Superior temporal gyrus (tissue), 1 donor: ENCODE measurements around the gene GPR3.
A peak's percentile ranks its signal among the peaks of the same experiment; 100 is the strongest.
"Not testable (repeated sequence)": the region's sequence is repeated elsewhere in the genome, so short reads cannot be mapped to it uniquely, and the experiment has no call there.

Source experiments
- DNase-seq: peaks from one replicate; pipeline ENCODE4 v3.0.0-alpha.2; 2016; ENCODE audit errors: extremely low spot score

The GPR3 gene

DNA sequence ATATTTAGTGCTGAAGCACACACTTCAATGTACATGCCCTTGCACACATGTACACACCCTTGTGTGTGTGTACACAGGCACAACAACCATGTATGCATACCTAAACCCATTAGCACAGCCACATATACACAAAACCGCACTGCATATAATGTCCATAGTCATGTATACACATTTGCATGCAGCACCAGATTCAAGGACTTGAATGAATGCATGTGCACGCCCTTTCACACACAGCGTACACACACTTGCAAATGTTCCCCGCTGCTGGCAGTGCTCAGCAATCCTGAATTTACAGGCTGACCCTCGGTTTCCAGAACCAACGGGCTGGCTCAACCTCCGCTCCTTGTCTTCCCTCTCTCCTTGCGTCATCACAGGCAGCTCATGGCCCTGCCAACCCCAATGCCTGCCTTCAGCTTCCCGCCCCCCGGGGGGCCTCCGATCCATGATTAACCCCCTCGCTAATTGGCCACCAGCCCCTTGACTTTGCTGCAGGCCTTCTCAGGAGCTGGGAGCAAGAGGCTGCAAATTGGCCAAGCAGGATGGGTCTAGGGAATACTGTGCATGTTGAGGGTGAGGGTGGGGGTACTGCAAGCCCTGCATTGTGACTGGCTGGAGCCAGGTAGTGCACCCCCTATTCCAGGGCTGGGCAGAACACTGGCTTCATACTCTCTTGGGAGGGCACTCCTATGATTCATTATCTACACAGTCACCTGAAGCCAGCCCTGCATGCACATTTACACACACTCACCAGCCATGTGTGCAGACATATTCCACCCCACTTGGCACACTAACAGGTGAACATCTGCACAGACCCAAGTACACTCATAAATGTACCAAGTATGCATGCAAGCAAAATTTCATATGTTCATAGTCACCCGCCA, 7.9 kb downstream of the GPR3 start:
- no peak for DNase-seq

DNA sequence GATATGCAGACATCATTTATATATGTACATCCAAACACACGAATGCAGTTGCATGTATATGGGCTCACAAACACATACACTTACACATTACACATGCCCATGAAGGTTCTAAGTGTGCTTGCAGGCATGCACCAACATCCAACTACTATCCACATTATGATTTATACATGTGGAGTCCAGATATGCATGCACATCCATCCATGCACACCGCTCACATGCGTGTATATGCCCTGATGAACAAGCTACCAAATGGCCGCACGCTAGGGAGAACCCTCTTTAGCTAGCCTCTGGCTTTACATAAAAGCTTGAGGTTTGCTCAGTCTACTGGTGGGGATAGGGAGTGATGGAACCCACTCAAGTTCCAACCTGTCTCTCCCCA, 8.5 kb downstream of the GPR3 start:
- no peak for DNase-seq

DNA sequence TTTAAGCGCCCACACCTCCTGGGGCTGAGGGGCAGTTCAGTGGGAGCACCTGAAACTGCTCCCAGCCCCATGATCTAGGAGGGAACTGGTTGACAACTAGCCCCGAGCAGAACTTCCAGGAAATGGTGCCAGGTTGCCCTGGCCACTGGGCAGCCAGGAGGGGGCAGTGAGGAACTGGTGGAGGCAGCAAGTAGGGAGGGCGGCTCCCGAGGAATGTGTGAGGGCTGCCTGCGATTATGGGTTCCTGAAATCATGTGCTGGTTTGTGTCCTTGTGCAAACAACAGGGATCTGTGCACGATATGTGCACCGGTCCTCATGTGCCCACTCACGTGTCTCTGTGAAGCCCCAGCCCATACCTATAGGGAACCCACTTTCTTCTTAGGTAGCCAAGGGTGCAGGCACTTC, 9.9 kb downstream of the GPR3 start:
- peak; percentile 68 for DNase-seq

DNA sequence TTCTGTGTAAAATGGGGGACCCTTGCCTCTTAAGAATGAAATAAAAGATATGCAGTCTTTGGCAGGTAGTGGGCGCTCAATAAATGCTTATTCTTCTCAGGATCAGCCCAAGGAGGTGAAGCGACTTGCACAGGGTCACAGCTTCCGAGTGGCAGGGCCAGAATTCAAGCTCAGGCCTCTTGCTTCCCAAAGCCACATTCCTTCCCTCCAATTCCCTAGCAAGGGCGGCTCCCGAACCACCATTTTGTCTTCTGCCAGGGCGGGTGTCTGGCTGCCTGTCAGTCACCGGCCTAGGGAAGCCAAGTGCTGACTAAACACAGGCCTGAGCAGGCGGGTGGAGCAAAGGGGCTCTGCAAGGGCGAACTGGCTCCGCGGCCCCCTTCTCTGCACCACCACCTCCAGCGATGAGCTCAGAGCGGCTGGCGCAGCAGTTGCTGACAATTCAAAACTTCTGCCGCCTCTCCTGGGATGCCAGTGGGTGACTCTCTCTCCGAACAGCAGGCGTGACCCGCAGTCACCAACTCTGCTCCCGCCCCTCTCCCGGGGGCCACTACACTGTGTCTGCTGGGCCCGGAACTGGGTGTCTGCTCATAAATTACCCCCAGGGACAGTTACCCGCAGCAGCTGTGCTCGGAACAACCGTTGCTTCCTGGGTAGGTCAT, 10.8 kb downstream of the GPR3 start:
- no peak for DNase-seq

DNA sequence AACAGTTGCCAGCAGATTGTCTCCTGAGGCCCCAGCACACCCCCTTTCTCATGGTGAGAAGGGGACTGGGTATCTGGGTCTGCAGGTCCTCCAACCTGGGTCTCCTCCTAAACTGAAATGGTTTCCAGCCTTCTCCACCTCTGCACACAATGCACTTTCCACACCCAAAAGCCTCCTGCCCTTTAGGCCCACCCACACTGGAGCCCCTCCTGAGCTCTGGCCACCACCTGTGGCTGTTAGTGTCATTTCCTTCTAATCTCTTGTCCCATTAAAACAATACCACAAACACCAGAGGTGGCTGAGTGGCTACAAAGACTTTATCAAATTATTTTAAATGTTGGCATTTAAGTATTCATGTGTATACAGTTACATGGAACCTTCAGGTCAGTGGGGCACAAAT, 11.5 kb downstream of the GPR3 start:
- DNase-seq = no peak

DNA sequence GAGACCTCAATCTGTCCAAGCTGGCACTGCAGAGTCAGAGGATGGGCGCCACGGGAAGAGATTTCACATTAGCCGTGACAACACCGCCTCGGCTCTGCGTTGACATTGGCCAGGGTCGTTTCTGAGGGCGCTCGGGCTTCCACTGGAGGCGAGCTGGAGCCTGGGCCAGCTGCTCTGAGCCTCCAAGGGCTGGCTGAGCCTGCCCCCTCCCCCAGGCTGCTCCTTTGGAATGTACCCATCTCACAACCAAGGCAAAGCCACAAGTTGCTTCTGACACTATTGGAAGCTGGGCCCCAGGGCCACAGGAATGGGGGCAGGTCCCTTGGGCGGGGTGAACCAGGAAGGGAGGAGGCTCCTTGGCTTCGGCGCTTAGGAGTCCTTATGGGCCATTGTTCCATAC, 12.7 kb downstream of the GPR3 start:
- no peak for DNase-seq

DNA sequence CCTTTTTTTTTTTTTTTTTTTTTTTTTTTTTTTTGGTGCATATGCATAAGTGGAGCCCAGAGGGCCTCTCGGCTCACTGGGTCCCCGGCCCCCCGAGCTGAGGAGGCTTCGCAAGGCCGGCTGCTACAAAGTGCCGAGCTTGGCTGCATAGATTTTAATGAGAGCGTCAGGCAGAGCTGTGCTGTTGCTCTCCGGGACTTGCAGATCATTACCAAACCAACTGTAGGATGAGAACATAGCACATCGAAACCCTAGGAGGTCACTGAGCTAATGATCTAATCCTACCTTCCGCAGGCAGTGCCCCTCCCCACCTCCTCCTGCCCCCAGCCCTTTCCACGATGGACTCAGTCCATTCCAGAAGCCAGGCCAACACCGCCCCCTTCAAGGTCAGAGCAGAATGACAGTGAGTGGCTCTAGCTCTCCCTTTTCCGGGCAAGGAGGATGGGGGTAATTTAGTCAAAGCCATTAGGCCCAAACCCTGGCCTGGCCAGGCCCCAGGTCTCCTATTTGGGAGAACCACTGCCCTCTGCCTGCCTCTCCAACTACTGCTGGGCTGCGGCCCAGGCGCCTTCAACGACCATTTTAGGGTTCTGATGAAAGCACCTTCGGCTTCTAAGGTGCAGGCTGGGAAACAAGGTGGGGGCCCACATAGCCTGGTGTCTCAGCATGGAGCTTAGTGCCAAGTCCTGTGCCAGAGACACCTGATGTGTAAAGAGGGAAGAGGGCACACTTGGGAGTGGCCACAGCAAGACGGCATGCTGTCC, 13.4 kb downstream of the GPR3 start:
- not testable (repeated sequence) for DNase-seq

DNA sequence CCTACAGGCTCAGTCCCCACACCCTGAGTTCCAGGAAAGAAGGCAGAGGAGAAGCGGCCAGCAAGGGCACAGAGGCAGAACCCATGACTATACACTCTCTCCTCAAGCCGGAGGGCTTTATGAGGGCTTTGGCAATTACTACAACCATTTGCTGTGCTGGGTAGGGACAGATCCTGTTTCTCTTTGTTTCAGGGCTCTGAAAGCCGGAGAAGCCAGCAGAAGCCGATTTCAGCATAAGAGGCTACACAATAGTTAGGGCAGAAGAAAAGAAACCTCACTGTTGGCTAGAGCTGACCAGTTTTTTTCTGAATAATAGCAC, 13.9 kb downstream of the GPR3 start:
- no peak for DNase-seq

DNA sequence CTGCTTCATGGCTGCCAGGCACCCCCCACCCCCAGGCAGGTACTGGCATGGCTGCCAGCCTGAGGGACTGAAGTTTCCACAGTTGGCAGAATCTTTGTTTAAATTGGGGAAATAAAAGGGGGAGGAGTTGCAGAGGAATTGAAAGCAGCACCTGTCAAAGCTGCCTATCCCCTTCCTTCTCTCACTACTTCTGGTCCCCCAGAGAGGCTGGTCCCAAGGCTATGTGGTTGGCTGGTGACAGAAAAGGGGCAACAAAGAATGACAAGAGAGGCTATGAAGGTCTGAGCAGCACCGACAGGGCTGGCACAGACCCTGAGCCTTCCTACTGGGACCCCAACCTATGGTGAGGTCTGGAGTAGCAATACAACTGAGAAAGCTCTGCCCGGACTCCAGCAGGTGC, 14.4 kb downstream of the GPR3 start:
- not testable (repeated sequence) for DNase-seq

DNA sequence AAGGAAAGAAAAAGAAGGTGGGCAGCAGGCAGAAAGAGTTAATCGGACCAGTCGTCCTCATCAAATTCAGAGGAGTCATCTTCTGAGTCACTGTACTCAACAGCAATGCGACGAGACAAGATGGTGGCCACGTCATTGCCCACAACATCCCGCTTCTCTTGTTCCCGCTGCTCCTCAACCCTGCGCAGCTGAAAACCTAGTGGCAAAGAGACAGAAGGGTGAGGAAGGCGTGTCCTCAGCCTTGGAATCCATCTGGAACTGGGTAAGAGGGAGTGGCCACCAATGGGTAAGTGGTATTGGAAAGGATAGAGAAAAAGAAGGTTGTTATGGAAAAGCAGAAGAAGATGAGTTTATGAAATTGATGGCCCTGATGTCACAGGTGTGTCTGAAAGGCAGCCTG, 15.7 kb downstream of the GPR3 start:
- DNase-seq = no peak

DNA sequence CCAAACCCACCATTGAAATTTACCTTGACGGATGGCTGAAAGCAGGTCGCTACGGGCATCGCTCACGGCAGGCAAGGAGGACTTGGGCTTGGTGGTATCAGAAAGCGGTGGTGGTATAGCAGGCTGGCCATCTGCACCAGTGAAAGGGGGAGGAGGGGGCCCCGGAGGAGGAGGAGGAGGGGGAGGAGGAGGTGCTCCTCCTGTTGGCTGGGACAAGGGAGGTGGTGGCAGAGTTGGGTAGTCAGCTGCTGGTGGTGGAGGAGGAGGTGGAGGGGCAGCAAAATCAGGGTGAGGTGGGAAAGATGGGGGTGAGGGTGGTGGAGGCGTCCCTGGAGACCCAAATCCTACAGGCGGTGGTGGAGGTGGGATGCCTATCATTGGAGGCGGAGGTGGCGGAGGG, 17.2 kb downstream of the GPR3 start:
- no peak for DNase-seq

DNA sequence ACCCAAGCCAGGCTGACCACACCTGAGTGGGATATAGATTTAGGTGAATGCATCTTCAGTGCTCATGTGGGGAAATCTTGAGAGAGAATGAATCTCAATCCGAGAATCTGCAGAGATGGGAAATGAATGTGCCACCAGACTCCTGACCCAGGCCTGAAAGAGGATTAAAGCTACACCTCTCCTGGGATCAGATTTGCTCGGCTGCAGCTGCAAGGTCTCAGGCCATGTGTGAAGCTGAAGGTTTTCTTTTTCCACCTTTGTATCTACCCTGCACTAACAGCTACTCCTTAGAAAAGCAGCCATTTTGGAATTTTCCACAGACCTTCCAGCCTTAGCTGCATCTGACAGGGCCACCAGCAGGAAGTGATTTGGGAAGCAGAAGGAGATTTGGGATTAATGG, 18.3 kb downstream of the GPR3 start:
- no peak for DNase-seq

DNA sequence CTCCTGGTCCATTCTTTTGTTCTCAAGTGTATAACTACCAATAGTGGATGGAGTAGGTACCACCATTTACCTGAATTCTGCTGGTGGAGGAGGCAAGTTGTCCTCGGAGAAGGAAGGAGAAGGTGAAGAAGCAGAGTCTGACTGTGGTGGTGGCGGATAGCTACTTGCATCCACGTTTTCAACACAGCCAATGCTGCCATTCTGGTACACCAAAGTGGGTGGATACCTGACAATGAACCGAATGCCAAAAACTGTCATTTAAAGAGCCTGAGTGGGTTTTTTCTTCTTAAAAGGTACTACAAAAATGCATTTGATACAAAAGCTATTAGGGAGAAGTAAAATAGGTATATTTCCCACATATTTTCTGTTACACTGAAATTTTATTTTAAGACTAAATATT, 20.1 kb downstream of the GPR3 start:
- no peak for DNase-seq

DNA sequence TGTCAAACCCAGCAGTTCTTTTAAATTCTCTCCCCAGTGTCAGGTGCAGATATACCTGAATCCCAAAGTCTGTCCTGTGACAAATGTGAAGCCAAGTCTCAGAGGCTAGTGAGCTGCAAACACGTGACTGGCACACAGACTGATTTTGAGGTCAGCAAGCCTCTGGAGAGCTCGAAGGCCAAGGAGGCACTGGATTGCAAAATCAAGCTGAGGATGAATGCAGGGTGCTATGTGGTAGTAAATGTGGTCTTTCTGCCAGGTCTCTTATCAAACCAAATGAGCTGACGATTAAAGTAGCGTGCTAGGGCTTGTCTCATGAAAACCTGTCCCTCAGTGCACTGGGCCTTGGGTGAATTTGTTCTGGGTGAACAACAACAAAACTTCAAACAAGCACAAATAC, 20.6 kb downstream of the GPR3 start:
- no peak for DNase-seq

DNA sequence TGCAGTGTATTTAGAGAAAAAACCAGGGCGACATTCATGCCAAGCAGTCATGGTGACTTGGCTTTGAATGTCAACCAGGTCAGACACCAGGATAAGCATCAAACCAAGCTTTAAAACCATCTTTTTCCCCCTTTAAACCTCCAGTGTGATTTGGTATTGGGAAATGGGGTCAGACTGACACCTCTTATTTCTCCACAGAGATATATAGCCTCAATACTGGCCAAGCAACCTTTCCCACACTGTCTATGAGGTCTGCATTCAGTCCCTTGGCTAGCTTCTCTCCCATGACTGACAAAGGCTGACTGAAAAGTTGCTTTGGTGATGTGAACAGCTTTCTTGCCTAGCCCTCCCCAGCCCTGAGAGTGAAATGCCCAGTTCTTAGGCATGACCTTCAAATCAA, 21.7 kb downstream of the GPR3 start:
- no peak for DNase-seq

DNA sequence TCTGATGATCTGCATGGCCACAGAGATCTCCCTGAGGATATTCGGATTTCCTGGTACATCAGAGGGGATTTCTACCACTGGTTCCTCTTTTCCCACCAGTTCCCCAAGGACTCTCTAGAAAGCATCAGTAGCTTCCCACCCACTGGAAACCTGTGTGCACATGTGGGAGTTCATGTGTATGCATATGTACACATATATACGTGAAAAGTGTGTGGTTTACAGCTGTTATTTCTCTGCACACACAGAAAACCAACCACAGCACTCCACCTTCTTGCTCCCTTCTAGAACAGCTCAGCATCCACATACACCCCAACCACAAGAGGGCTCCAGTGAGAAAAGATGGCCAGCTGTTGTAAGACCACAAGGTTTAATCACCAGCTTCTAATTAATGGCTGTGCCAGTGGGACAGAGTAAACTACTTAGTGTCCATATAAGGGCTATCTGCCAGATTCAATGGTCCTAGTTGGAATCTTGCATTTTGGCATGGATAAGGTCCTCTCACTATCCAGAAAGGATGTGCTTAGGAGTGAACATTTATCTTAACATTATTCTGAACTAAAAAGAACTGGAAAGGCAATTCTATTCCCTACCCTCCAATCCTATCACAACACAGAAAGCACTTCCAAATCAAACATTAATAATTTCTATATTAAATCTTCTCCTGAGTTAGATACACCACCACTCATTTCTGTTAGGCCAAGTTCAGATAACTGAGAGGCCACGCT, 24.1 kb downstream of the GPR3 start:
- DNase-seq = peak; percentile 78

DNA sequence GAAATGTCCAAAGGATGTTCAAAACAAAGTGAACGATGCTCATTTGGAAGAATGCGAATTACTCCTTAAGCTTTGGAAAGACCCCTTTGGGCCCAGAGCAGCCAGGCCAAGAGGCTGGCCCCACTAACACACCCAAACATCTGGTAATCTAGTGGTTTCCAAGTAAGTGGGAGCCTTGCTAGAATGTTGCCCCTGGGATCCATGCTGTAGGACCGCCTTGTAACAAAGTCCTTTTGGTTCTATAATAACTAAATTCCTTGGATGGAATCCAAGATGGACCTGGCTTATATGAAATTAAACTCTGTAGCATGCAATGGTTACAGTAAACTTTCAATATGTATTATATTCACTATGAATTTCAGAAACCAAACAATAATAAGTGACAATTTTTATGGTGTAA, 25.3 kb downstream of the GPR3 start:
- DNase-seq = no peak

DNA sequence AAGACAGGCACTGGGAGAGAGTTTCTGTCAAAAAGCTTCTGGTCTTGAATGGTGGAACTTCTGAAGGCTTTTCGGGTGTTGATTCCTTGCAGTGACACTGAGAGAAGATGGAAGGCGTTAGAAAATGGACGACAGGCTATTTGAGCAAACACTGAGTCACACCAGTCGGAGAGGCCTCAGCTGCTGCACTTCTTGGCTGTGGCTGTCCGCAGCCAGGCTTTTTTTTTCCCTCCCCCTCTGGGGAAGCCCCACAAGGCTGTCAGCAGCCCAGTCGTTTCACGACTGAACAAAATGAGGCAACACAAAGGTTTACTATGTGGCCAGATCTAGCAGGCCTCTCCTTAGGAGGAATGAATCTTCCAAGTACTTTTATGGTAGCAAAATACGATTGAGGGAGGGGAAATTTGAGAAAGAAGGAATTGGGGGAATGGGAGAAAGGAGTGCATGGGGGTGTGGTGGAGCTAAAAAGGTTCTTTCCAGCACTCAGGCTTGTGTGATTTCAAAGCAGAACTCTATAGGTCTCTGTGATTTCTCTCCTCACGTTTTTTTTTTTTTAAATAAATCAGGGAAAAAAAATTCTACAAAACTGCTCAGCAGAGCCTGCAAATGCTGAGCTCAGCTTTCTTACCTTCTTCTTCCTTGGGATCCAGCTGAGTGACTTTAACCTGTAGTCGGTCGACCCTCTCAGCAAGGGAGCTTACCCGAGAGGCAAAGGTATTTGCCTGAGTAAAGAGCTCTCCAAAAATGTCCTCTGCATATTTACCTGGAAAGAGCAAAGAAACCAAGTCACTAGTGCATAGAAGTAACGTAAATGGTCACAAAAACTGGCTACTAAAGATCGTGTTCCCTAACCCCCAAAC, 26.1 kb downstream of the GPR3 start:
- peak; percentile 86 for DNase-seq

DNA sequence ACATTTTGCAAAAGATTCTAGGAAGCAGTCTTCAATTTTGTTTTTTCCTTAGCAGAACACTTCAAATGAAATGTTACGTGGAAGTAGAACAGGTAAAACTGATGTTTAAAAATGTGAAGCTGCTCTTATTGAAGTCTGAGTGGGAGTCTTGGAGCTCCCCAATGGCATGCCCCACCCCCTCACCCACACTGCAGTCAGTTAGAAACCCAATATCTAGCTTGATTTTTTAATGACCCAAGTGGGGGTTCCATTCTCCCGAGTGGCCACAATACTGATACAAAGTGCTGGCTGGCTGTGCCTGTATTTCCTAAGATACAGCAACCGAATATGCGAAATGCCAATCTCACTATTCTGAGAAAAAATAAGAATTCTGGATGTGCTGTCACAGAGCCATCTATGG, 31.3 kb downstream of the GPR3 start:
- DNase-seq = no peak

DNA sequence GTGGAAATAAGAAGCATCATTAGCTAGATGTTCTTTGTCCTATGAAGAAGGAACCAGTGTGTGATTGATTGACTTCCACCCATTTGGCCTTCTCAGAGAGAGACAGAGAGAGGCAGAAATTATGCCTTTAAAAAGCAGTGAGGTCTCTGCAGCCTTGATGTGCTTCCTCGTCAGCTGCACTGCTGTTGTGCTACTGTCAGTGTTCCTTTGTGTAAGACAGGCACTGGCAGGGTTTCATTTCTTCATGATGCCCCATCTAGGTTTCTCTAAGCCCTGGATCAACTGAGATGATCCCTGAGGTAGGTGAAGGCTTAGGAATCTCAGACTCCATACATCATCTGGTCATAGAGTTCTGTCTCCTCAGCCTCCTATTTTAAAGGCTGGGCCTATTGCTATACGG, 34.9 kb downstream of the GPR3 start:
- peak; percentile 57 for DNase-seq

DNA sequence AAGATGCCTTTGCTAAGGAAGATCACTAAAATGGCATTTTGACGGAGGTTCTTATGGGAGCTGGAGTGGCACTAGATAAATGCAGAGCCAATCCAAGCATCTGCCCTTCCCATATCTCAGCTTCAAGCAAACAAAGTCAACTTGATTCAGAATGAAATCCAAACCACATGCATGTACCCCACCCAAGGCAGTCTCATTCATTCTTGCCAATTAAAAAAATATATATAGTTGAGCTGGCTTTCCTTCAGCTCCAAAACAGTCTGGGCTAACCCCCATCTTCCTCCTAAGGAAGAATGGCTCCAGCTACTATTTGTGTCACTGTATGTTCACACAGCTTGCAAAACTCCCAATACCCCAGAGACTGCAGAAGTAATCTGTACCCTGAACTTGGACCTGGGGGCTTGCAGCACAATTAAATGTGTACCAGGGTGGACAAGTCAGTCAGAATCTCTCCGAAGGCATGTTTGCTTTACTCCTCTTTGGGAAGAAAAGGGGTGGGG, 35.4 kb downstream of the GPR3 start:
- DNase-seq = peak; percentile 33
